Measurements from ENCODE around the gene SKAP1.

Gene SKAP1

DNA sequence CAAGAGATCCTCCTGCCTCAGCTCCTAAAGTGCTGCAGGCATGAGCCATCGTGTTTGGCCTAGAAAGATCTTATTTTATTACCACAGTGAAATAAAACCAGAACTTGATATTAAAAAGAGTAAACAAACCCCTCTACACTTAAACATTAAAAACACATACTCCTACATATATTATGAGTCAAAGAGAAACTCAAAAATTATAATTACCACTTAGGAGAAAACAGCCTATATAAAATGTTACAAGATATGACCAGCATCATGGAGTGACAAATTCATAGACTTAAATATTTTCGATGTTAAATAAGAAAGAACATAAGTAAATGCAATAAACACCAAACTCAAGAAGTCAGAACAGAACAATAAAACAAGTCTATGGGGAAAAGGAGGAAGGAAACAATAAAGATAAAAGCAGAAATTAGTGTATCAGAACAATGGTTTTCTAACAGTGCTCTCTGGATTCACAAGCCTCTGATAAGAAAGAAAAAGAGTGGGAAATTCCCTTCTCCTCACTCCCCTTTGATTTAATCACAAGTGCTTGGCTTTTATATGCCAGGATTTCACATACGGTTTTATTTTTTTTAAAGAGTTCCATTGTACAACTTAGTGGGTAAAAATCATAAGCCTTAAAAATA lies 23.0 kb downstream of the SKAP1 start:
- DNase-seq, result no peak
- Histone ChIP-seq H3K4me3 (ENCODE audit: low read length) (no peak overlapping the region), H3K4me2 (ENCODE audit: low read depth, low read length) (no peak overlapping the region), H3K9me3 (replicated peaks; ENCODE audit: insufficient read depth, low read length) (no peaks in the 10 kb centered on the region), H3K36me3 (replicated peaks; ENCODE audit: insufficient read depth, low read length) (no peaks in the 10 kb centered on the region), H2AFZ (ENCODE audit: low read length) (no peak overlapping the region), H3F3A (ENCODE audit: insufficient read depth, low read length) (no peaks in the 10 kb centered on the region), H4K20me1 (ENCODE audit: insufficient read depth, low read length) (no peaks in the 10 kb centered on the region), H3K27me3 (replicated peaks; ENCODE audit: insufficient read depth, low read length) (no peaks in the 10 kb centered on the region), H3K4me1 (ENCODE audit: low read length) (no peaks in the 10 kb centered on the region), H3K9me2 (replicated peaks; ENCODE audit: insufficient read depth, low read length) (no peaks in the 10 kb centered on the region), H3K9ac (ENCODE audit: low read length) (no peak overlapping the region), H3K27ac (ENCODE audit: low read length) (no peak overlapping the region), H3K79me2 (ENCODE audit: low read length) (no peaks in the 10 kb centered on the region)
- TF ChIP-seq EZH2phosphoT487 (IDR thresholded peaks at IDR 0.05; ENCODE audit: low read length) (no peak), EZH2 (optimal IDR thresholded peaks at IDR 0.05; ENCODE audit: low read depth, low read length) (no peak)
- TF ChIP-seq, protein P1, sequence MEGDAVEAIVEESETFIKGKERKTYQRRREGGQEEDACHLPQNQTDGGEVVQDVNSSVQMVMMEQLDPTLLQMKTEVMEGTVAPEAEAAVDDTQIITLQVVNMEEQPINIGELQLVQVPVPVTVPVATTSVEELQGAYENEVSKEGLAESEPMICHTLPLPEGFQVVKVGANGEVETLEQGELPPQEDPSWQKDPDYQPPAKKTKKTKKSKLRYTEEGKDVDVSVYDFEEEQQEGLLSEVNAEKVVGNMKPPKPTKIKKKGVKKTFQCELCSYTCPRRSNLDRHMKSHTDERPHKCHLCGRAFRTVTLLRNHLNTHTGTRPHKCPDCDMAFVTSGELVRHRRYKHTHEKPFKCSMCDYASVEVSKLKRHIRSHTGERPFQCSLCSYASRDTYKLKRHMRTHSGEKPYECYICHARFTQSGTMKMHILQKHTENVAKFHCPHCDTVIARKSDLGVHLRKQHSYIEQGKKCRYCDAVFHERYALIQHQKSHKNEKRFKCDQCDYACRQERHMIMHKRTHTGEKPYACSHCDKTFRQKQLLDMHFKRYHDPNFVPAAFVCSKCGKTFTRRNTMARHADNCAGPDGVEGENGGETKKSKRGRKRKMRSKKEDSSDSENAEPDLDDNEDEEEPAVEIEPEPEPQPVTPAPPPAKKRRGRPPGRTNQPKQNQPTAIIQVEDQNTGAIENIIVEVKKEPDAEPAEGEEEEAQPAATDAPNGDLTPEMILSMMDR (IDR thresholded peaks at IDR 0.05; ENCODE audit: low read length), result no peak

DNA sequence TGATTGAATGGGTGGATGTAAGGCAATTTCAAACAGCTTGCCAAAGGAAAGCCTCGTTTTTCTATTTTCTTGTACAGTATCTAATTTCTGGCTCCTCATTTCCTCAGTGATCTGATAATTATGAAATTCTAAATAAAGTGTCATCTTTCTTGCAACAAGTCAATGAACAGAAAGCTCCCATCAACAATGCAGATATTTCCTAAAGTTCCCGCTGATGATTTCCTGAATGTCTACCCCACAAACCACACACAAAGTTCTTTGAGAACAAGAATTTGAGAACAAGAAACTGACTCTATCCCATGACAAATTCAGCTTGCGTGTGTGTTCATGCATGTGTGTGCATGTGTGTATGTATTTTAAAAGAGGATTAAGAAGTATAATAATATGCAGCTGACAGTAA lies 35.2 kb downstream of the SKAP1 start:
- Histone ChIP-seq H3K4me2 (ENCODE audit: low read depth, low read length) (no peak overlapping the region), H3K9me2 (replicated peaks; ENCODE audit: insufficient read depth, low read length) (no peaks in the 10 kb centered on the region), H4K20me1 (ENCODE audit: insufficient read depth, low read length) (no peaks in the 10 kb centered on the region), H3K36me3 (replicated peaks; ENCODE audit: insufficient read depth, low read length) (no peaks in the 10 kb centered on the region), H3K9me3 (replicated peaks; ENCODE audit: insufficient read depth, low read length) (no peaks in the 10 kb centered on the region), H3K9ac (ENCODE audit: low read length) (no peak overlapping the region), H3F3A (ENCODE audit: insufficient read depth, low read length) (no peaks in the 10 kb centered on the region), H2AFZ (ENCODE audit: low read length) (no peak overlapping the region), H3K27ac (ENCODE audit: low read length) (no peak overlapping the region), H3K79me2 (ENCODE audit: low read length) (no peaks in the 10 kb centered on the region), H3K4me1 (ENCODE audit: low read length) (0 out of 2 replicates have a peak, but pooled peaks cover 7% of the 10 kb centered on the region), H3K27me3 (replicated peaks; ENCODE audit: insufficient read depth, low read length) (no peaks in the 10 kb centered on the region), H3K4me3 (ENCODE audit: low read length) (no peak overlapping the region)
- DNase-seq, result no peak
- TF ChIP-seq EZH2 (optimal IDR thresholded peaks at IDR 0.05; ENCODE audit: low read depth, low read length) (no peak), EZH2phosphoT487 (IDR thresholded peaks at IDR 0.05; ENCODE audit: low read length) (no peak)
- TF ChIP-seq, protein P1 (IDR thresholded peaks at IDR 0.05; ENCODE audit: low read length), result no peak

DNA sequence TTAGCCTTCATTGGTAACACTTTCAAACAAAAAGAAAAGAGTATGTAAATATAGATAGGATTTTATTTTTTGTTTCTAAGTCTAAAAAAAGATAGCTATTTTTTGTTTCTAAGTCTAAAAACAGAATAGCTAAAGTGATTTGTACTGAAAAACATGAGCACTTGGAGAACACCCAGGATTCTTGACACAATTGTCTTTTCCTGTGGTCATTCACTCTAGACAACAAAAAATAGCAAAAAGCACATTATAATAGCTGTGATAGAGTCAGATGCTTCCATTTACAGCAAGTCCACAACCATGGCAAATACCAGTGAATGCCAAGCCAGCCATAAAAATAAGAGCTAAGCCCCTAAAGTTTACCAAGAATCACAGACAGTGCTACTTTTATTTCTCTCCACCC lies 36.7 kb downstream of the SKAP1 start:
- Histone ChIP-seq H3F3A (ENCODE audit: insufficient read depth, low read length) (no peaks in the 10 kb centered on the region), H2AFZ (ENCODE audit: low read length) (no peak overlapping the region), H3K9me2 (replicated peaks; ENCODE audit: insufficient read depth, low read length) (no peaks in the 10 kb centered on the region), H3K79me2 (ENCODE audit: low read length) (no peaks in the 10 kb centered on the region), H3K4me3 (ENCODE audit: low read length) (no peak overlapping the region), H4K20me1 (ENCODE audit: insufficient read depth, low read length) (no peaks in the 10 kb centered on the region), H3K4me2 (ENCODE audit: low read depth, low read length) (no peak overlapping the region), H3K36me3 (replicated peaks; ENCODE audit: insufficient read depth, low read length) (no peaks in the 10 kb centered on the region), H3K27ac (ENCODE audit: low read length) (no peak overlapping the region), H3K9me3 (replicated peaks; ENCODE audit: insufficient read depth, low read length) (no peaks in the 10 kb centered on the region), H3K9ac (ENCODE audit: low read length) (no peak overlapping the region), H3K4me1 (ENCODE audit: low read length) (0 out of 2 replicates have a peak, but pooled peaks cover 7% of the 10 kb centered on the region), H3K27me3 (replicated peaks; ENCODE audit: insufficient read depth, low read length) (no peaks in the 10 kb centered on the region)
- TF ChIP-seq, protein P1 (IDR thresholded peaks at IDR 0.05; ENCODE audit: low read length), result no peak
- no peak for TF ChIP-seq EZH2phosphoT487 (IDR thresholded peaks at IDR 0.05; ENCODE audit: low read length)
- DNase-seq, result no peak
